ENCODE results near the gene TRABD2B. TPM values are rescaled to one million over a fixed set of nuclear protein-coding genes. Genes with fewer than 3 reads are reported as not detected.

TRABD2B gene
- total RNA-seq, 4 donors from 2014 or later: 0.16 to 1.5 (median 0.55) TPM

GRCh38 chr1:47907177-47907528 is 90.0 kb downstream of the TRABD2B start:
- TF ChIP-seq, protein P1, sequence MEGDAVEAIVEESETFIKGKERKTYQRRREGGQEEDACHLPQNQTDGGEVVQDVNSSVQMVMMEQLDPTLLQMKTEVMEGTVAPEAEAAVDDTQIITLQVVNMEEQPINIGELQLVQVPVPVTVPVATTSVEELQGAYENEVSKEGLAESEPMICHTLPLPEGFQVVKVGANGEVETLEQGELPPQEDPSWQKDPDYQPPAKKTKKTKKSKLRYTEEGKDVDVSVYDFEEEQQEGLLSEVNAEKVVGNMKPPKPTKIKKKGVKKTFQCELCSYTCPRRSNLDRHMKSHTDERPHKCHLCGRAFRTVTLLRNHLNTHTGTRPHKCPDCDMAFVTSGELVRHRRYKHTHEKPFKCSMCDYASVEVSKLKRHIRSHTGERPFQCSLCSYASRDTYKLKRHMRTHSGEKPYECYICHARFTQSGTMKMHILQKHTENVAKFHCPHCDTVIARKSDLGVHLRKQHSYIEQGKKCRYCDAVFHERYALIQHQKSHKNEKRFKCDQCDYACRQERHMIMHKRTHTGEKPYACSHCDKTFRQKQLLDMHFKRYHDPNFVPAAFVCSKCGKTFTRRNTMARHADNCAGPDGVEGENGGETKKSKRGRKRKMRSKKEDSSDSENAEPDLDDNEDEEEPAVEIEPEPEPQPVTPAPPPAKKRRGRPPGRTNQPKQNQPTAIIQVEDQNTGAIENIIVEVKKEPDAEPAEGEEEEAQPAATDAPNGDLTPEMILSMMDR (IDR thresholded peaks at IDR 0.05; ENCODE audit: low read depth): no peak

- TF ChIP-seq, protein P1 (IDR thresholded peaks at IDR 0.05; ENCODE audit: low read depth): no peak
These were observed 90.5 kb downstream of the TRABD2B start for GRCh38 chr1:47906527-47907176.

DNA sequence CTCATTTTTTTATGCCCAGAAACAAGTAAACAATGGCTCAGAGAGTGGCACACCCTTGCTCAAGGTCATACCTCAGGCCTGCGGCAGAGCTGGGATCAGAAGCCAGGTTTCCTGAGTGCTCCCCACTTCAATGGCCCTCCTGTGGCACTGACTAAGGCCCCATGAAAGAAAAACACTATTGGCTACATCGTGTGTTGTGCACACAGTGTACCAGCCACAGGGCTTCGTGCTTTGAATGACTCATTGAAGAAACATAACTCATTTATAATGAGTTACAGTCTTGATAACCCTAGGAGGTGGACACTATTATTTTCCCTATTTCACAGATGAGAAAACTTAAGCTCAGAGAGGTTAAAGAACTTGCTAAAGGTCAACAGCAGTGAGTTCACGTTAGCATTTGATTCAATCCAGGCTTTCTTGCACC is 91.2 kb downstream of the TRABD2B start:
- TF ChIP-seq, protein P1 (IDR thresholded peaks at IDR 0.05; ENCODE audit: low read depth): no peak

- TF ChIP-seq, protein P1 (IDR thresholded peaks at IDR 0.05; ENCODE audit: low read depth): no peak
These were observed 93.5 kb downstream of the TRABD2B start for GRCh38 chr1:47903723-47904122.

GRCh38 chr1:47901001-47901575 is 96.1 kb downstream of the TRABD2B start:
- TF ChIP-seq, protein P1 (IDR thresholded peaks at IDR 0.05; ENCODE audit: low read depth): no peak

- TF ChIP-seq, protein P1 (IDR thresholded peaks at IDR 0.05; ENCODE audit: low read depth): no peak
These were observed 98.9 kb downstream of the TRABD2B start for GRCh38 chr1:47898133-47898845.
